Measurements from ENCODE around the gene BAIAP2L2. TPM values are rescaled to one million over a fixed set of nuclear protein-coding genes. Genes with fewer than 3 reads are reported as not detected.

The BAIAP2L2 gene
- total and polyA plus RNA-seq, 8 donors: 0.56 to 13.8 (median 1.1) TPM

- 73 to 81% methylated on average over 16 of the region's 16 CpGs for WGBS, 2 donors
- intact Hi-C loops (cut with DNase I): no loop called here
- Histone ChIP-seq H3K9me3 (no peaks in the 10 kb centered on the region), H3K4me1 (peaks cover 0 to 8% (median 3%) of the 10 kb centered on the region in 3 donors), H3K36me3 (no peaks in the 10 kb centered on the region), H3K4me3 (no peak within 1 kb of the TSS), H3K27me3 (peaks cover 0 to 4% (median 0%) of the 10 kb centered on the region in 4 donors), H3K27ac (no peak within 1 kb of the TSS)
- no peak for FAIRE-seq
- TF ChIP-seq CTCF (IDR thresholded peaks at IDR 0.05): no peak
- no peak for ATAC-seq
- no peak for DNase-seq
Measured at GRCh38 chr22:38083931-38084631, 26.4 kb downstream of the BAIAP2L2 start, which contains the start of gene SLC16A8. TSS of gene SLC16A8 (minus strand) at chr22:38084184. CDS start at chr22:38082873, 1,311 bp downstream.

- Histone ChIP-seq H3K36me3 (no peaks in the 10 kb centered on the region), H3K9me3 (no peaks in the 10 kb centered on the region), H3K27ac (no peak overlapping the region), H3K4me1 (peaks cover 0 to 8% (median 3%) of the 10 kb centered on the region in 3 donors), H3K4me3 (no peak overlapping the region), H3K27me3 (peaks cover 0 to 4% (median 0%) of the 10 kb centered on the region in 4 donors)
- peak in 1 of 6 donors; percentile 61 for DNase-seq
- intact Hi-C loops (cut with DNase I): no loop called here
- no peak for ATAC-seq
- no peak for TF ChIP-seq CTCF (IDR thresholded peaks at IDR 0.05)
- 60 to 68% methylated on average over 24 of the region's 24 CpGs for WGBS, 2 donors
- FAIRE-seq: no peak
Measured at GRCh38 chr22:38082986-38083710, 27.3 kb downstream of the BAIAP2L2 start.

- peak in 2 of 4 donors; percentile 3 to 9 for ATAC-seq
- H3K4me1 ChIP-seq: peaks cover 0 to 8% (median 3%) of the 10 kb centered on the region in 3 donors
Measured at GRCh38 chr22:38081941-38082828, 28.3 kb downstream of the BAIAP2L2 start.

GRCh38 chr22:38081636-38081940 is 28.9 kb downstream of the BAIAP2L2 start:
- Histone ChIP-seq H3K36me3 (no peaks in the 10 kb centered on the region), H3K4me1 (peaks cover 0 to 8% (median 3%) of the 10 kb centered on the region in 3 donors), H3K9me3 (no peaks in the 10 kb centered on the region), H3K4me3 (peak overlapping the region in 2 of 4 donors; percentile 22 to 35), H3K27me3 (peaks cover 0 to 4% (median 0%) of the 10 kb centered on the region in 4 donors), H3K27ac (no peak overlapping the region)
- ATAC-seq (no peak), FAIRE-seq (no peak), DNase-seq (peak in 1 of 6 donors; percentile 77)
- WGBS, 2 donors: 10 to 13% methylated on average over 13 to 17 of the region's 17 CpGs
- intact Hi-C loops (cut with DNase I): no loop called here
- no peak for TF ChIP-seq CTCF (IDR thresholded peaks at IDR 0.05)

More at GRCh38 chr22:38081941-38082828, 28.3 kb downstream of the BAIAP2L2 start:
- no peaks in the 10 kb centered on the region for H3K36me3 ChIP-seq
- WGBS, 2 donors: 18 to 20% methylated on average over 45 to 52 of the region's 52 CpGs
- FAIRE-seq (no peak), DNase-seq (peak in 1 of 6 donors; percentile 59)
- peaks cover 0 to 4% (median 0%) of the 10 kb centered on the region in 4 donors for H3K27me3 ChIP-seq
- intact Hi-C loops (cut with DNase I): no loop called here
- H3K9me3 ChIP-seq: no peaks in the 10 kb centered on the region
- TF ChIP-seq CTCF (IDR thresholded peaks at IDR 0.05): no peak
- no peak overlapping the region for H3K27ac ChIP-seq
- peak overlapping the region in 1 of 4 donors; percentile 35 for H3K4me3 ChIP-seq

Data from pancreas (tissue), 10 donors.